ENCODE results near the gene AMOTL2. TPM values are rescaled to one million over a fixed set of nuclear protein-coding genes. Genes with fewer than 3 reads are reported as not detected.

The AMOTL2 gene
- total and polyA plus RNA-seq, 9 of the 15 experiments (the other 6 are each of a cell fraction or from before 2014, with no cell fraction given): 0.12 to 0.31 TPM; not detected in 7

DNA sequence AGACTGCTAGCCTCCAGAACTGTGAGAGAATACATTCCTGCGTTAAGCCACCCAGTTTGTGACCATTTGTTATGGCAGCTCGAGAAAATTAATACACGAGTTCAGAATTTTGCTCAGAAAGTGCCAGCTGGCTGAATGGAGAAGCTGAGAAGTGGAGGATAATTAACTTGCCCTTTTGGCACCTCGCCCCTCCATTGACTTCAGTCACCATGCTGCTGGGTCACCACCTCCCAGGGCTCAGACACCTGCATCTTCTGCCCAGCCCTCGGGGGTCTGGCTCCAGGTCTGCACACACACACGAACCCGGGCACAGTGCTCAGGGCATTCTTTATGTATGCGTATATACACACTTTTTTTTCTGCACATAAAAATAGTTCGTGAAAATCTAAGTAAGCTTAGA lies 32.0 kb downstream of the AMOTL2 start:
- intact Hi-C loops (cut with micrococcal nuclease) (no loop called here), in situ Hi-C loops (cut with MboI) (no loop called here)
- BruUV-seq (replicated peaks): no TSS peak
- CTCF ChIA-PET (ENCODE audit: low intra/inter-chr PET ratio): no interaction called here
- no peak for DNase-seq (ENCODE audit: extremely low read depth in 1 of 4, low spot score in 3 of 4)
- H3K27me3 ChIP-seq (ENCODE audit: control insufficient read depth in 2 of 2, insufficient read depth in 2 of 2, low read length in 2 of 2): peaks cover 0 to 5% of the 10 kb centered on the region in 2 experiments; a peak in 1 of 5 replicates
- WGBS (ENCODE audit: insufficient coverage, low coverage, missing lambda C conversion rate): 0% methylated on average over 9 of the region's 9 CpGs
- H3K36me3 ChIP-seq (ENCODE audit: control insufficient read depth, insufficient read depth, low read length): no peaks in the 10 kb centered on the region
- no peak for ATAC-seq
- no peak overlapping the region for H3K27ac ChIP-seq (ENCODE audit: extremely low read depth, low read depth, low read length)
- POLR2A ChIA-PET: no interaction called here
- H3K4me3 ChIP-seq: no peak overlapping the region
- no peaks in the 10 kb centered on the region for H4K20me1 ChIP-seq (replicated peaks; ENCODE audit: control insufficient read depth, insufficient read depth, low read length)
- H3K79me2 ChIP-seq (ENCODE audit: control insufficient read depth, insufficient read depth, low read length): no peaks in the 10 kb centered on the region
- no peak for FAIRE-seq
- H3K4me1 ChIP-seq (replicated peaks in 1 of 2; ENCODE audit: control insufficient read depth in 2 of 2, insufficient read depth in 2 of 2, low read length in 2 of 2): no peaks in the 10 kb centered on the region
- no peak overlapping the region for H2AFZ ChIP-seq (ENCODE audit: low read depth, low read length)
- no peaks in the 10 kb centered on the region for H3K9me1 ChIP-seq (ENCODE audit: control insufficient read depth, insufficient read depth, low read length)
- H3K9ac ChIP-seq (ENCODE audit: insufficient read depth in 1 of 2, low read depth in 2 of 2, low read length in 2 of 2): no peak overlapping the region
- no peak for TF ChIP-seq TBL1XR1 (IDR thresholded peaks at IDR 0.05; ENCODE audit: low read length in 2 of 2)
- no peak for TF ChIP-seq SREBF2 (CRISPR knock-in tag; IDR thresholded peaks at IDR 0.05)
- no peak for TF ChIP-seq PRDM10 (IDR thresholded peaks at IDR 0.05; ENCODE audit: partially characterized antibody)
- TF ChIP-seq SLC30A9 (CRISPR knock-in tag; IDR thresholded peaks at IDR 0.05): no peak
- TF ChIP-seq RNF219 (CRISPR knock-in tag; IDR thresholded peaks at IDR 0.05): no peak
- no peak for TF ChIP-seq GTF2F1 (IDR thresholded peaks at IDR 0.05; ENCODE audit: low read depth, low read length)
- TF ChIP-seq HOMEZ (CRISPR knock-in tag; IDR thresholded peaks at IDR 0.05): no peak
- TF ChIP-seq, protein P1, sequence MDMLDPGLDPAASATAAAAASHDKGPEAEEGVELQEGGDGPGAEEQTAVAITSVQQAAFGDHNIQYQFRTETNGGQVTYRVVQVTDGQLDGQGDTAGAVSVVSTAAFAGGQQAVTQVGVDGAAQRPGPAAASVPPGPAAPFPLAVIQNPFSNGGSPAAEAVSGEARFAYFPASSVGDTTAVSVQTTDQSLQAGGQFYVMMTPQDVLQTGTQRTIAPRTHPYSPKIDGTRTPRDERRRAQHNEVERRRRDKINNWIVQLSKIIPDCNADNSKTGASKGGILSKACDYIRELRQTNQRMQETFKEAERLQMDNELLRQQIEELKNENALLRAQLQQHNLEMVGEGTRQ (CRISPR knock-in tag; IDR thresholded peaks at IDR 0.05): no peak
- TF ChIP-seq THAP7 (CRISPR knock-in tag; IDR thresholded peaks at IDR 0.05): no peak
- TF ChIP-seq ZNF57 (CRISPR knock-in tag; IDR thresholded peaks at IDR 0.05): no peak
- TF ChIP-seq, protein P2, sequence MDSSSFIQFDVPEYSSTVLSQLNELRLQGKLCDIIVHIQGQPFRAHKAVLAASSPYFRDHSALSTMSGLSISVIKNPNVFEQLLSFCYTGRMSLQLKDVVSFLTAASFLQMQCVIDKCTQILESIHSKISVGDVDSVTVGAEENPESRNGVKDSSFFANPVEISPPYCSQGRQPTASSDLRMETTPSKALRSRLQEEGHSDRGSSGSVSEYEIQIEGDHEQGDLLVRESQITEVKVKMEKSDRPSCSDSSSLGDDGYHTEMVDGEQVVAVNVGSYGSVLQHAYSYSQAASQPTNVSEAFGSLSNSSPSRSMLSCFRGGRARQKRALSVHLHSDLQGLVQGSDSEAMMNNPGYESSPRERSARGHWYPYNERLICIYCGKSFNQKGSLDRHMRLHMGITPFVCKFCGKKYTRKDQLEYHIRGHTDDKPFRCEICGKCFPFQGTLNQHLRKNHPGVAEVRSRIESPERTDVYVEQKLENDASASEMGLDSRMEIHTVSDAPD (CRISPR knock-in tag; IDR thresholded peaks at IDR 0.05): no peak
- no peak for TF ChIP-seq FOXP1 (CRISPR knock-in tag; IDR thresholded peaks at IDR 0.05)
- H3K9me3 ChIP-seq (replicated peaks; ENCODE audit: control insufficient read depth, insufficient read depth, low read depth, low read length): no peaks in the 10 kb centered on the region
- H3K4me2 ChIP-seq (ENCODE audit: insufficient read depth, low read length): no peak overlapping the region

All from K562 (cell line).